HEK293T (cell line): Measurements from ENCODE around the gene PPP1R27.

Experiments
- ARNT ChIP-seq: fragments of 450-650 bp; IDR thresholded peaks from 2 replicates; pipeline ENCODE4 v1.6.1; 2017; ENCODE audit warnings: mild to moderate bottlenecking
- BHLHE40 ChIP-seq: fragments of 450-650 bp; IDR thresholded peaks from 2 replicates; pipeline ENCODE4 v1.6.1; 2016; ENCODE audit warnings: mild to moderate bottlenecking, moderate library complexity, borderline replicate concordance
- CTBP1 ChIP-seq: fragments of 450-650 bp; IDR thresholded peaks from 2 replicates; pipeline ENCODE4 v1.6.1; 2016; ENCODE audit warnings: borderline replicate concordance
- FOXA1 ChIP-seq: fragments of 450-650 bp; IDR thresholded peaks from 2 replicates; pipeline ENCODE4 v1.6.1; 2016; ENCODE audit warnings: mild to moderate bottlenecking
- FOXK2 ChIP-seq: fragments of 450-650 bp; IDR thresholded peaks from 2 replicates; pipeline ENCODE4 v1.6.1; 2016; ENCODE audit warnings: mild to moderate bottlenecking
- FOXM1 ChIP-seq: fragments of 450-650 bp; IDR thresholded peaks from 2 replicates; pipeline ENCODE4 v1.6.1; 2017; ENCODE audit warnings: mild to moderate bottlenecking, borderline replicate concordance
- HDGF ChIP-seq: fragments of 450-650 bp; IDR thresholded peaks from 2 replicates; pipeline ENCODE4 v1.6.1; 2017; ENCODE audit warnings: antibody characterized with exemption, borderline replicate concordance
- LEF1 ChIP-seq: fragments of 450-650 bp; IDR thresholded peaks from 2 replicates; pipeline ENCODE4 v1.6.1; 2017; ENCODE audit warnings: mild to moderate bottlenecking, borderline replicate concordance
- SP1 ChIP-seq: fragments of 450-650 bp; IDR thresholded peaks from 2 replicates; pipeline ENCODE4 v1.6.1; 2017
- ZNF384 ChIP-seq: fragments of 450-650 bp; IDR thresholded peaks from 2 replicates; pipeline ENCODE4 v1.6.1; 2016

DNA sequence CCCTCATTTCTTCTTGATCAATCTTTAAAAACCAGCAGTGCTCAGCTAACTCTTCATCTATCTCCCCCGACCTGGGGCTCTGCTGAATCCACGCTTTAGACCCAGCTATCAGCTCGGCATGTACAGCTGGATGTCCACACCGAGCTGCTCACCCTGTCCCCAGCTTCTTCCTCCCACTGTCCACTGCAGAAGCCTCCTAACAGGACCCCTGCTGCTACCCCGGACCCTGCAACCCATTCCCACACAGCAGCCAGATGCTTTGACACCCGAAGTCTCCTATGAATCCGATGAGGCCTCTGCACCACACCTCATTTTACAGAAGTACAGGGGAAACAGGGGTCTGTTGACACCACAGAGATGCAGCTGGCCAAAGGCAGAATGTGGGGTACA lies 17.1 kb downstream of the PPP1R27 start:
- TF ChIP-seq ARNT (no peak), LEF1 (no peak), ZNF384 (no peak), FOXM1 (no peak), FOXK2 (no peak), HDGF (no peak), BHLHE40 (no peak), SP1 (no peak), CTBP1 (no peak), FOXA1 (no peak)
